ENCODE data around the gene SNAP25. TPM values are rescaled to one million over a fixed set of nuclear protein-coding genes. Genes with fewer than 3 reads are reported as not detected.
A peak's percentile ranks its signal among the peaks of the same experiment; 100 is the strongest.

Gene SNAP25
- total RNA-seq (2014; rRNA removed; shearing (Covaris generic)): 3.9 and 13.9 TPM in 2 replicates

GRCh38 chr20:10218536-10219451 is at the start of gene SNAP25:
Gene SNAP25, plus strand, starts transcription at chr20:10218830. Its CDS starts 56,662 bp downstream, at chr20:10275492.
- peak; percentile 80 to 87 for DNase-seq (ENCODE audit: low read depth in 1 of 2, low spot score in 2 of 2)
- Histone ChIP-seq H3K36me3 (no peaks in the 10 kb centered on the region), H3K27me3 (replicated peaks) (no peaks in the 10 kb centered on the region), H3K4me1 (replicated peaks) (peaks cover 13% of the 10 kb centered on the region), H3K27ac (peak within 1 kb of the TSS; percentile 43; the same call in 1 of the 2 replicates), H3K4me3 (peak within 1 kb of the TSS; percentile 47), H3K9me3 (replicated peaks) (no peaks in the 10 kb centered on the region)

GRCh38 chr20:10169752-10170151 is 48.9 kb upstream of the SNAP25 start:
- peaks cover 12% of the 10 kb centered on the region for H3K4me1 ChIP-seq (replicated peaks)
- no peak overlapping the region for H3K27ac ChIP-seq
- H3K36me3 ChIP-seq: no peaks in the 10 kb centered on the region
- no peak for DNase-seq (ENCODE audit: low read depth in 1 of 2, low spot score in 2 of 2)
- no peak overlapping the region for H3K4me3 ChIP-seq
- H3K9me3 ChIP-seq (replicated peaks): peaks cover 4% of the 10 kb centered on the region
- 0 out of 2 replicates have a peak, but pooled peaks cover 3% of the 10 kb centered on the region for H3K27me3 ChIP-seq (replicated peaks)

- Histone ChIP-seq H3K27me3 (replicated peaks) (0 out of 2 replicates have a peak, but pooled peaks cover 3% of the 10 kb centered on the region), H3K27ac (no peak overlapping the region), H3K36me3 (no peaks in the 10 kb centered on the region), H3K4me3 (no peak overlapping the region), H3K9me3 (replicated peaks) (peaks cover 4% of the 10 kb centered on the region), H3K4me1 (replicated peaks) (peaks cover 12% of the 10 kb centered on the region)
- no peak for DNase-seq (ENCODE audit: low read depth in 1 of 2, low spot score in 2 of 2)
These were observed 48.4 kb upstream of the SNAP25 start for GRCh38 chr20:10170261-10170660.

- peak overlapping the region; percentile 19 for H3K27ac ChIP-seq
- peak overlapping the region; percentile 38 for H3K4me3 ChIP-seq
- 0 out of 2 replicates have a peak, but pooled peaks cover 3% of the 10 kb centered on the region for H3K27me3 ChIP-seq (replicated peaks)
- peaks cover 12% of the 10 kb centered on the region for H3K4me1 ChIP-seq (replicated peaks)
- no peaks in the 10 kb centered on the region for H3K36me3 ChIP-seq
- DNase-seq (ENCODE audit: low read depth in 1 of 2, low spot score in 2 of 2): peak; percentile 81 to 87
- peaks cover 4% of the 10 kb centered on the region for H3K9me3 ChIP-seq (replicated peaks)
These were observed 46.5 kb upstream of the SNAP25 start for GRCh38 chr20:10171864-10172751.

- Histone ChIP-seq H3K9me3 (replicated peaks) (peaks cover 4% of the 10 kb centered on the region), H3K36me3 (no peaks in the 10 kb centered on the region), H3K27ac (0 out of 2 replicates have a peak overlapping the region, but pooled peaks have one; percentile 19), H3K4me1 (replicated peaks) (peaks cover 12% of the 10 kb centered on the region), H3K4me3 (peak overlapping the region; percentile 38; the same call in 1 of the 2 replicates), H3K27me3 (replicated peaks) (0 out of 2 replicates have a peak, but pooled peaks cover 3% of the 10 kb centered on the region)
- no peak for DNase-seq (ENCODE audit: low read depth in 1 of 2, low spot score in 2 of 2)
These were observed 45.5 kb upstream of the SNAP25 start for GRCh38 chr20:10172998-10173655.

GRCh38 chr20:10174400-10174799 is 44.2 kb upstream of the SNAP25 start:
- Histone ChIP-seq H3K4me3 (no peak overlapping the region), H3K27ac (no peak overlapping the region), H3K4me1 (replicated peaks) (peaks cover 12% of the 10 kb centered on the region), H3K9me3 (replicated peaks) (no peaks in the 10 kb centered on the region), H3K27me3 (replicated peaks) (no peaks in the 10 kb centered on the region), H3K36me3 (no peaks in the 10 kb centered on the region)
- DNase-seq (ENCODE audit: low read depth in 1 of 2, low spot score in 2 of 2): no peak

GRCh38 chr20:10177326-10177725 is 41.3 kb upstream of the SNAP25 start:
- Histone ChIP-seq H3K4me1 (replicated peaks) (peaks cover 7% of the 10 kb centered on the region), H3K27me3 (replicated peaks) (no peaks in the 10 kb centered on the region), H3K27ac (no peak overlapping the region), H3K9me3 (replicated peaks) (no peaks in the 10 kb centered on the region), H3K36me3 (no peaks in the 10 kb centered on the region), H3K4me3 (no peak overlapping the region)
- DNase-seq (ENCODE audit: low read depth in 1 of 2, low spot score in 2 of 2): no peak

- H3K36me3 ChIP-seq: no peaks in the 10 kb centered on the region
- DNase-seq (ENCODE audit: low read depth in 1 of 2, low spot score in 2 of 2): no peak
- H3K4me1 ChIP-seq (replicated peaks): no peaks in the 10 kb centered on the region
- H3K9me3 ChIP-seq (replicated peaks): no peaks in the 10 kb centered on the region
- no peak overlapping the region for H3K4me3 ChIP-seq
- no peak overlapping the region for H3K27ac ChIP-seq
- H3K27me3 ChIP-seq (replicated peaks): no peaks in the 10 kb centered on the region
These were observed 40.5 kb upstream of the SNAP25 start for GRCh38 chr20:10178091-10178490.

GRCh38 chr20:10178727-10179313 is 39.8 kb upstream of the SNAP25 start:
- H3K4me3 ChIP-seq: no peak overlapping the region
- H3K9me3 ChIP-seq (replicated peaks): no peaks in the 10 kb centered on the region
- DNase-seq (ENCODE audit: low read depth in 1 of 2, low spot score in 2 of 2): no peak
- H3K27ac ChIP-seq: no peak overlapping the region
- no peaks in the 10 kb centered on the region for H3K27me3 ChIP-seq (replicated peaks)
- H3K4me1 ChIP-seq (replicated peaks): no peaks in the 10 kb centered on the region
- no peaks in the 10 kb centered on the region for H3K36me3 ChIP-seq

GRCh38 chr20:10179574-10180298 is 38.9 kb upstream of the SNAP25 start:
- H3K4me3 ChIP-seq: no peak overlapping the region
- H3K36me3 ChIP-seq: no peaks in the 10 kb centered on the region
- no peak for DNase-seq (ENCODE audit: low read depth in 1 of 2, low spot score in 2 of 2)
- H3K9me3 ChIP-seq (replicated peaks): no peaks in the 10 kb centered on the region
- no peaks in the 10 kb centered on the region for H3K4me1 ChIP-seq (replicated peaks)
- no peak overlapping the region for H3K27ac ChIP-seq
- no peaks in the 10 kb centered on the region for H3K27me3 ChIP-seq (replicated peaks)

GRCh38 chr20:10180651-10181235 is 37.9 kb upstream of the SNAP25 start:
- no peak for DNase-seq (ENCODE audit: low read depth in 1 of 2, low spot score in 2 of 2)
- no peak overlapping the region for H3K4me3 ChIP-seq
- H3K27ac ChIP-seq: no peak overlapping the region

More at GRCh38 chr20:10180651-10181235, 37.9 kb upstream of the SNAP25 start:
- H3K27me3 ChIP-seq (replicated peaks): no peaks in the 10 kb centered on the region
- no peaks in the 10 kb centered on the region for H3K4me1 ChIP-seq (replicated peaks)
- H3K9me3 ChIP-seq (replicated peaks): no peaks in the 10 kb centered on the region
- H3K36me3 ChIP-seq: no peaks in the 10 kb centered on the region
